Osteoblast (primary cell): ENCODE measurements around the gene NPIPA8. TPM values are rescaled to one million over a fixed set of nuclear protein-coding genes. Genes with fewer than 3 reads are reported as not detected.
"Not testable (repeated sequence)": the region's sequence is repeated elsewhere in the genome, so short reads cannot be mapped to it uniquely, and the experiment has no call there.

ENCODE experiments used
- DNase-seq: peaks from one replicate; pipeline ENCODE4 v3.0.0; 2011; ENCODE audit warnings: low spot score, mixed read lengths; ENCODE audit not compliant: insufficient read length; ENCODE audit errors: missing footprints
- H2AFZ ChIP-seq: 2 replicates; pipeline ENCODE4 v1.6.0; 2011; ENCODE audit warnings: mild to moderate bottlenecking, low read length
- H3K27ac ChIP-seq: 2 replicates; pipeline ENCODE4 v1.5.1; 2011; ENCODE audit warnings: mild to moderate bottlenecking, low read depth, low read length, moderate library complexity
- H3K27me3 ChIP-seq: 2 replicates; pipeline ENCODE4 v1.6.0; 2012; ENCODE audit warnings: mild to moderate bottlenecking, control low read depth, inconsistent platforms, low read length, moderate library complexity; ENCODE audit not compliant: insufficient read depth
- H3K36me3 ChIP-seq: 2 replicates; pipeline ENCODE4 v1.5.1; 2011; ENCODE audit warnings: mild to moderate bottlenecking, low read length, control low read depth, moderate library complexity; ENCODE audit not compliant: insufficient read depth
- H3K4me1 ChIP-seq: 2 replicates; pipeline ENCODE4 v1.5.1; 2011; ENCODE audit warnings: mild to moderate bottlenecking, low read length, control low read depth, moderate library complexity; ENCODE audit not compliant: insufficient read depth
- H3K4me2 ChIP-seq: 2 replicates; pipeline ENCODE4 v1.6.0; 2011; ENCODE audit warnings: mild to moderate bottlenecking, low read length; ENCODE audit not compliant: insufficient read depth
- H3K4me3 ChIP-seq: fragments of 200-600 bp; sonication (generic); 3 replicates; pipeline ENCODE4 v1.5.1; 2012; ENCODE audit warnings: mild to moderate bottlenecking, low read length, inconsistent platforms; ENCODE audit not compliant: insufficient read depth
- H3K79me2 ChIP-seq: 2 replicates; pipeline ENCODE4 v1.6.0; 2012; ENCODE audit warnings: mild to moderate bottlenecking, low read length, control low read depth, inconsistent platforms; ENCODE audit not compliant: insufficient read depth
- H3K9me3 ChIP-seq: 2 replicates; pipeline ENCODE4 v1.5.1; 2011; ENCODE audit warnings: low read depth, low read length, control low read depth
- H4K20me1 ChIP-seq: 2 replicates; pipeline ENCODE4 v1.6.0; 2012; ENCODE audit warnings: mild to moderate bottlenecking, low read length, control low read depth; ENCODE audit not compliant: insufficient read depth
- total RNA-seq: library from RNA; depleted of rRNA; stranded (reverse); fragments of >200 nt; gene quantifications from 2 replicates; pipeline ENCODE4 v1.2.3, GENCODE V29; 2012

Gene NPIPA8
- total RNA-seq, 1 donor = not detected

DNA sequence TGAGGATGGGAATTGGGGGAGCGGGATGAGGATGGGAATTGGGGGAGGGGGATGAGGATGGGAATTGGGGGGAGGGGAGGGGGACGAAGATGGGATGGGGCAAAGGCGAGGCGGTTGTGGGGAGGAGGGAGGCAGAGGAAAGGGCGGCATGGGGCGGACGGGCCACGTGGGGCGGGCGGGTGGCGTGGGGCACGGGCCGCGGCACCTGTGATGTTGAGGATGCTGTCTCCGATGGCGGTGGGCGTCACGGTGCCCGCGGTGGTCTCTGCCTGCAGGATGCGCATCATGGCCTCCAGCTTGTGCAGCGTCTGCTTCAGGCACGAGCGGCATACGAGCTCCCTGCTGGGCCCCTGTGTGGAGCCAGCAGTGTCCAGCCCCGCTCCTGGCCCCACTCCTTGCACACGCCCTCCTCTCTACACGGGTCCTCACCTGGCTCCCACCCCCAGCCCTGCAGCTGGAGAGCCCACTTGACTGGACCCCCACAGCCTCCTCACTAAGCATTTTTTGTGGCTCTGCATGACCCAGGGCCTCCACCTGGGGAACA lies 5.0 kb upstream of the NPIPA8 start:
- H4K20me1 ChIP-seq, DNase-seq, H3K4me3 ChIP-seq, H3K4me2 ChIP-seq, H3K79me2 ChIP-seq, H2AFZ ChIP-seq, H3K4me1 ChIP-seq, H3K27ac ChIP-seq, H3K9me3 ChIP-seq, H3K36me3 ChIP-seq, H3K27me3 ChIP-seq: not testable (repeated sequence)

DNA sequence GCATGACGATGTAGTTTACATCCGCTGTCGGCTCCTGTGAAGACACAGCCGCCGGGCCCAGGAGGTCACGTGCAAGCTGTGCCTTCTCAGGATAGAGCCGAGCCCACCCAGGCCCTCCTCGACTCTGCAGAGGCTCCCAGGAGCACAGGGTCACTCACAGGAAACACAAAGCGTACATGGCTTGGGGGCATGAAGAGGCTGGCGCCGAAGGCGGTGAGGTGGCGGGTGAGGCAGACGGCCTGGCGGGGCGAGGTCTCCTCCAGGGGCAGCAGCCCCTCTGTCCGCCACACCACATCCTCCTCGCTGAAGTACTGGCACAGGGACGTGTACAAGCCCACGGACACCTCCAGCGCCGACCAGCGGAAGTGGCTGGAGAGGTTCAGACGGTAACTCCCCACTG lies 2.7 kb upstream of the NPIPA8 start:
- H3K4me3 ChIP-seq, H3K4me2 ChIP-seq, H3K79me2 ChIP-seq, H3K27me3 ChIP-seq, H3K4me1 ChIP-seq, H3K9me3 ChIP-seq, H2AFZ ChIP-seq, DNase-seq, H3K27ac ChIP-seq, H3K36me3 ChIP-seq, H4K20me1 ChIP-seq: not testable (repeated sequence)

- not testable (repeated sequence) for H3K27me3 ChIP-seq, H3K9me3 ChIP-seq, H3K36me3 ChIP-seq, H3K4me3 ChIP-seq, H3K79me2 ChIP-seq, H2AFZ ChIP-seq, H4K20me1 ChIP-seq, H3K4me2 ChIP-seq, H3K27ac ChIP-seq, H3K4me1 ChIP-seq, DNase-seq
Observed at GRCh38 chr16:18311811-18312210, 24.7 kb downstream of the NPIPA8 start.

GRCh38 chr16:18309159-18309558 lies 27.4 kb downstream of the NPIPA8 start:
- not testable (repeated sequence) for H3K27me3 ChIP-seq, DNase-seq, H3K4me3 ChIP-seq

GRCh38 chr16:18307241-18307640 lies 29.3 kb downstream of the NPIPA8 start:
- not testable (repeated sequence) for H3K79me2 ChIP-seq, H2AFZ ChIP-seq, H3K4me1 ChIP-seq, DNase-seq, H3K36me3 ChIP-seq, H4K20me1 ChIP-seq, H3K4me2 ChIP-seq, H3K27me3 ChIP-seq, H3K4me3 ChIP-seq, H3K27ac ChIP-seq, H3K9me3 ChIP-seq

More at GRCh38 chr16:18309159-18309558, 27.4 kb downstream of the NPIPA8 start:
- H3K4me2 ChIP-seq, H4K20me1 ChIP-seq, H3K79me2 ChIP-seq, H3K4me1 ChIP-seq, H2AFZ ChIP-seq, H3K27ac ChIP-seq, H3K9me3 ChIP-seq, H3K36me3 ChIP-seq: not testable (repeated sequence)

GRCh38 chr16:18306066-18306465 lies 30.5 kb downstream of the NPIPA8 start:
- not testable (repeated sequence) for H2AFZ ChIP-seq, H3K27ac ChIP-seq, DNase-seq, H3K4me1 ChIP-seq, H4K20me1 ChIP-seq, H3K79me2 ChIP-seq, H3K36me3 ChIP-seq, H3K27me3 ChIP-seq, H3K9me3 ChIP-seq, H3K4me3 ChIP-seq, H3K4me2 ChIP-seq

- H3K4me1 ChIP-seq, H3K4me3 ChIP-seq, H3K27ac ChIP-seq, H4K20me1 ChIP-seq, H2AFZ ChIP-seq, H3K27me3 ChIP-seq, H3K9me3 ChIP-seq, H3K36me3 ChIP-seq, H3K4me2 ChIP-seq, H3K79me2 ChIP-seq, DNase-seq: not testable (repeated sequence)
Observed at GRCh38 chr16:18303059-18303706, 33.4 kb downstream of the NPIPA8 start.

DNA sequence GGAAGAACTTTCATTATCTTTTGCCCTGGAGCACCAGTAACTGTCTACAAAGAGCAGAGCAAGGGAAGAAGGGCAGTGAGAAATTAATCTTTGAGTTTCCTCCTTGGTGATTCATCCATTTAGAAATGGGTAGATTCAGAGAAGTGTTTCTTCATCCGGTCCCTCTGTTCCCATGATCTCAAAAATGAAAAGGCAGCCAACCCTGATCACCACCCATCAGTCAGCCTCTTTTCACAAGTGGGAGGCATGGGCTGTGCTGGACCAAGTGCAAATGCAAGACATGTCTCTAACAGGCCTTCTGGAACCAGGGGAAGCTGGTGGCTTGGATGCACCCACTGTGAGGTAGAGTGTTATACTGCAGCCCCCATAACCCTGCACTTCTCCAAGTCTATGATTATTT lies 38.8 kb downstream of the NPIPA8 start:
- not testable (repeated sequence) for H3K4me2 ChIP-seq, H3K4me1 ChIP-seq, H3K79me2 ChIP-seq, H3K27ac ChIP-seq, H3K4me3 ChIP-seq, H2AFZ ChIP-seq, H3K9me3 ChIP-seq, H3K27me3 ChIP-seq, DNase-seq, H3K36me3 ChIP-seq, H4K20me1 ChIP-seq

DNA sequence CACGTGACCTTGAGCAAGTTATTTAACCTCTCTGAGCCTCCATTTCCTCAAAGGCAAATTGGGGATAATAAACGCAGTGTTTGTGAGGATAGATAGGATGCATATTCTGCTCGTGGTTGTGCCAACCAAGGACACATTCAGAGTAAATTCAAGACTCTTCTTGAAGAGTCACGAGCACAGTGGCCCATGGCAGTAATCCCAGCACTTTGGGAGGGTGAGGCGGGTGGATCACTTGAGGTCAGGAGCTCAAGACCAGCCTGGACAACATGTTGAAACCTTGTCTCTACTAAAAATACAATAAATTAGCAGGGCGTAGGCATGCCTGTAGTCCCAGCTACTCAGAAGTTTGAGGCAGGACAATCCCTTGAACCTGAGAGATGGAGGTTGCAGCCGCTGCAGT lies 39.6 kb downstream of the NPIPA8 start:
- not testable (repeated sequence) for DNase-seq, H3K27me3 ChIP-seq, H3K4me1 ChIP-seq, H4K20me1 ChIP-seq, H3K4me3 ChIP-seq, H3K36me3 ChIP-seq, H3K4me2 ChIP-seq, H3K79me2 ChIP-seq, H2AFZ ChIP-seq, H3K27ac ChIP-seq, H3K9me3 ChIP-seq
